ENCODE measurements around the gene FXYD2.

DNA sequence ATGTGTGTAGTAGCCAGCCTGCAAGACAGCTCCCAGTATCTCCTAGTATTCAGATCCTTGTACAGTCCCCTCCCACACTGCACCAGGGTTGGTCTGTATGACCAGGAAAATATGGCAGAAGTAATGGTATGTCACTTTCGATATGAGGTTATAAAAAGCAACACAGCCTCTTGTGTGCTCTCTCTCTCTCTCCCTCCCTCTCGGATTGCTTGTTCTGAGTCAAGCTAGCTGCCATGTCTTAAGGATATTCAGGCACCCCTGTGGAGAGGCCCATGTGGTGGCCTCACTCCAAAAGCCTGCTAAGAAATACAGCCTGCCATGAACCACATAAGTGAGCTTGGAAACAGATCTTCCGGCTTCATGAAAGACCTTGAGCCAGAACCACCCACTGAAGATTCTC lies 26.6 kb upstream of the FXYD2 start:
- TF ChIP-seq, protein P1, sequence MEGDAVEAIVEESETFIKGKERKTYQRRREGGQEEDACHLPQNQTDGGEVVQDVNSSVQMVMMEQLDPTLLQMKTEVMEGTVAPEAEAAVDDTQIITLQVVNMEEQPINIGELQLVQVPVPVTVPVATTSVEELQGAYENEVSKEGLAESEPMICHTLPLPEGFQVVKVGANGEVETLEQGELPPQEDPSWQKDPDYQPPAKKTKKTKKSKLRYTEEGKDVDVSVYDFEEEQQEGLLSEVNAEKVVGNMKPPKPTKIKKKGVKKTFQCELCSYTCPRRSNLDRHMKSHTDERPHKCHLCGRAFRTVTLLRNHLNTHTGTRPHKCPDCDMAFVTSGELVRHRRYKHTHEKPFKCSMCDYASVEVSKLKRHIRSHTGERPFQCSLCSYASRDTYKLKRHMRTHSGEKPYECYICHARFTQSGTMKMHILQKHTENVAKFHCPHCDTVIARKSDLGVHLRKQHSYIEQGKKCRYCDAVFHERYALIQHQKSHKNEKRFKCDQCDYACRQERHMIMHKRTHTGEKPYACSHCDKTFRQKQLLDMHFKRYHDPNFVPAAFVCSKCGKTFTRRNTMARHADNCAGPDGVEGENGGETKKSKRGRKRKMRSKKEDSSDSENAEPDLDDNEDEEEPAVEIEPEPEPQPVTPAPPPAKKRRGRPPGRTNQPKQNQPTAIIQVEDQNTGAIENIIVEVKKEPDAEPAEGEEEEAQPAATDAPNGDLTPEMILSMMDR (IDR thresholded peaks at IDR 0.05): no peak
- TF ChIP-seq POLR2AphosphoS5 (IDR thresholded peaks at IDR 0.05) (no peak), EP300 (IDR thresholded peaks at IDR 0.05) (no peak)

Data from suprapubic skin (tissue), 4 donors.